ENCODE data around the gene ZFAND6.
"Not testable (repeated sequence)": the region's sequence is repeated elsewhere in the genome, so short reads cannot be mapped to it uniquely, and the experiment has no call there.

ZFAND6 gene

GRCh38 chr15:80151576-80151975 lies 92.1 kb downstream of the ZFAND6 start:
- no peak for DNase-seq

- DNase-seq: peak; percentile 74 to 75
Observed at GRCh38 chr15:80152180-80152895, 92.9 kb downstream of the ZFAND6 start.

DNA sequence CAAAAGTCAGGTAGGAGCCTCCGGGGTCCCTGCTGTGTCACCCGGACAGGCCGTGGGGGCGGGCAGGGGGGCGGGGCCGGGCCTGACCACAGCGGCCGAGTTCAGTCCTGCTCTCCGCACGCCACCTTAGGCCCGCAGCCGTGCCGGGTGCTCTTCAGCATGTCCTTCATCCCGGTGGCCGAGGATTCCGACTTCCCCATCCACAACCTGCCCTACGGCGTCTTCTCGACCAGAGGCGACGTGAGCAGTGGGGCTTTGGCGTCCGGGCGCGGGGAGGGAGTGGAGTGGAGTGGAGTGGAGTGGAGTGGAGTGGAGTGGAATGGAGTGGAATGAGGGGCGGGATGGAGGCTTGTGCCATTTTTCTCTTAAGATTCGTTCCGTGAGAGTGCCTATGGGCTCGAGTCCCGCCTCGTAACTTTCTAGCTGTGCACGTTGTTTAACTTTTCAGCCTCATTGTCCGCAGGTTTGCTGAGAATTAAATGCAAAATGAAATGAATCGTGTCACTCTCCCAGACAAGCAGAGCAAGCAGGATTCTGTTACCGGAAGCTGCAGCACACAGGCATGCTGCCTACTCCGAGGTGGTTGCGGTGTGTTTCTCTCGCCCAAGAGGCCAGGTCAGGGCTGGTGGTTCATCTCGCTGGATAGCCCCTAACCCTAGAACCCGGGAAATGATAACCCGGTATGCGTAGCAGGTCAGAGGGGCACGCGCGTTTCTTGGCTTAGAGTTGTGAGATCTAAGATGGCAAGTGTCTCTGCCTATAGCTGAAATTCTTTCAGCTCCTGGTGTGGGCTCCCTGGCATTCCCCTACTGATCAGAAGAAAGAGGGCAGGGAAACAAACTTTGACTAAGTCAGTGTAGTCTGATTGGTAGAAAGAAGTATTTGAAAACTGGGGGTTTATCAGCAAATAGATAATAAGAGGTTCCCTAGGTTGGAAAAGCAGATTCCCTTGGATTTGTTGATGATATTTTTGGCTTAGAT lies 93.7 kb downstream of the ZFAND6 start, which contains the start of gene FAH:
Gene FAH (plus strand): TSS at position 104 of the 981 bp plus-strand sequence. CDS start 56 bp downstream, at position 160.
- DNase-seq: peak; percentile 56 to 58

- peak in 1 of 2 experiments; percentile 25 for DNase-seq
Observed at GRCh38 chr15:80153900-80154299, 94.4 kb downstream of the ZFAND6 start.

GRCh38 chr15:80154336-80154735 lies 94.9 kb downstream of the ZFAND6 start:
- DNase-seq: no peak

- DNase-seq: no peak
Observed at GRCh38 chr15:80155001-80155377, 95.5 kb downstream of the ZFAND6 start.

GRCh38 chr15:80155378-80156175 lies 96.1 kb downstream of the ZFAND6 start:
- DNase-seq: not testable (repeated sequence)

DNA sequence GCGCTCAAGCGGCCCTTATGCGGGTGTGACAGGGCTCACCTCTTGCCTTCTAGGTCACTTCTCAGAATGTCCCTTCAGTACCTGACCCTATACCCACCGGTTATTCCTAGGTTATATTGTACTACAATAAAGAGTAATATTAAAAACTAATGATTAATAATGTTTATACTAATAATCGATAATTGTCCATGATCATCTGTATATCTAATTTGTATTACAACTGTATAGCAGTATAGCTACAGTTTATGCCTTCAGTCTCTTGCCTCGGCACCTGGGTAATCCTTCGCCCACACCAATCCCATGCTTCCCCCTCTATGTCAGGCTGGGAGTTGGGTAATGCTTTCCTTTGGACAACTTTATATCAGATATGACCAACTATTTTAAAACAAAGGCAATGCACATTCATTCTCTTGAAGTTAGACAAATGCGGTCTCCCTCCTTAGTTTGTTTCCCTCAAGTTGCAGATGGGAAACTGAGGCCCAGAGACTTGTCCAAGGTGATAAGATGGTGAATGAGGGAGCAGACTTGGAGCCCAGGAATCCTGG lies 96.8 kb downstream of the ZFAND6 start:
- DNase-seq: no peak

- DNase-seq: no peak
Observed at GRCh38 chr15:80157215-80157614, 97.7 kb downstream of the ZFAND6 start.

GRCh38 chr15:80159301-80159700 lies 99.8 kb downstream of the ZFAND6 start:
- no peak for DNase-seq

DNA sequence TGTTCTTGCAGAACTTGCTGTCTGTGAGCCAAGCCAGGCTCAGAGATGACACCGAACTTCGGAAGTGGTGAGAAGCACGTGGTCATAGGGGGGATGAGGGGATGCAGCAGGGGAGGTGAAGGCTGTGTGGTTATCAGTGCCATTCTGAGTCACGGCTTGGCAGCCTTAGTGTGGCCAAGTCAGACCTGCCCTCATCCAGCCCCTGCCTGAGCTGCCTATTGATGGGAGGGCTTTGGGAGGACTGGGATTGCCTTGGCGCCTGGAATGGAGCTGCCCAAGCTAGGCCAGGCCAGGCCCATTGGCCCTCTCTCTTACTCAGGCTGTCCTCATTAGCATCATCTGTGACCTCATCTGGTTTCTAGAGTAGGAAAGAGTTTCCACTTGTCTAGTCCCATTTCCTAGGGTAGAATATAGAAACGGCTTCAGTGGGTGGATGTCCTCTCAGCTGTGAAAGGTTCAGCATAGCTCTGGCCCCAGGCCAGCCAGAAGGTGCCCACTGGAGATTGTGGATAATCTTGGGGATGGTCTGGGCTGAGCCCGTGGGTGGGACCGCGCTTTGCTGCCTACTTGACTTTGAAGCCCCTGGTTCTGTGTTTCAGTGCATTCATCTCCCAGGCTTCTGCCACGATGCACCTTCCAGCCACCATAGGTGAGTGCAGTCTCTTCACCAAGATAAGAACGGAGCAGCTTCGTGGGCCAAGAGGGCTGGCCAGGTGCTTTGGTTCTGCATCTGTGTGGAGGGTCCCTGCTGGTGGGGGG lies 100.5 kb downstream of the ZFAND6 start:
- DNase-seq: no peak

DNA sequence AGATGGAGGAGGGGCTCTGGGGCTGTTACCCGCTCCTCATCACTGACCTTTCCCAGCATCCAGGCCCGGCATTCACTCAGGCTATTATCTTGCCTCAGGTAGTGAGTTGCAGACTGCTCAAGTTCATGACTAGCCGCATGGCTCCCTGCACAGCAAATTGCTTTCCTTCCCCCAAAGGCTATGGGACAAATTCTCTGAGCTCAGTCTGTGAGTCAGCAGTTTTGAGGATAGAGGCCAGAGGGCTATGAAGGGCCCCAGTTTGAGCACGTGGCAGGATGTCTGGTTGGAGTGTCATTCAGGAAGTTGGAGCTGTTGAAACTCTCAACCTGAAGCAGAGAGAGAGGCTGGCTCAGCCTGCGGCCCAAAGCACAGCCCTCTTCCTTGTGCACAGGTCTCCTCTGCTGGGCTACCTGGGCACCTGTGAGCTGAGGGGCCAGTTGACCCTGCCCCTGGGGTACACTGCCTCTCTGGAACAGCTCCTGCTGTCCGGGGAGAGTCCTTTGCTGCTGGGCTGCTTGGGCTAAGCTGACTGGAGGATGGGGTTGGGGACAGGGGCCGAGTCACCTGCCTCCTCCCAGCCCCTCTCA lies 101.2 kb downstream of the ZFAND6 start:
- DNase-seq: peak; percentile 97

DNA sequence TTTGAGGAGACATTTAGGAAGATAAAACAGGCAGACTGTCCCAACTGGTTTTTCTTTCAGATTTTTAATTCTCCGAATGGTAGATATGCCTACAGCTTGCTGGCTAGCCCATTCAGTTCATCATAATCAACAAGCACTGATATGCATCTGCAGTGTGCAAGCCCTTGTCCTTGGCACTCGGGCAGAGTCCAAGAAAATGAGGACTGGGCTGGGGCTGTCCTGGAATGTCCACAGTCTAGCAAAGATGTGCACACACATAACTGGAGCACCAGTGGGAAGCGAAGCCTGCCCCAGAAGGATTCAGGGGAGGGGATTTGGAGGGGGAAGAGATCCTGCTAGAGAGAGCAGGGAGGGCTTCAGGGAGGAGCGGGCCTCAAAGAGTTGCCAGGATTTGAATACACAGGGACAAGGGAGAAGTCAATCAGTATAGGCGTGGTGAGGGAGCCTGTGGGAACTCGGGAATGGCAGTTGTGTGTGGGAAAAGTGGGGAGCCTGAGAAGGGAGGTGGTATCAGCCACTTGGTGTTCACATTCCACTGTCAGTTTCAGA lies 102.1 kb downstream of the ZFAND6 start:
- DNase-seq: no peak

GRCh38 chr15:80162059-80162554 lies 102.6 kb downstream of the ZFAND6 start:
- DNase-seq: peak in 1 of 2 experiments; percentile 16

DNA sequence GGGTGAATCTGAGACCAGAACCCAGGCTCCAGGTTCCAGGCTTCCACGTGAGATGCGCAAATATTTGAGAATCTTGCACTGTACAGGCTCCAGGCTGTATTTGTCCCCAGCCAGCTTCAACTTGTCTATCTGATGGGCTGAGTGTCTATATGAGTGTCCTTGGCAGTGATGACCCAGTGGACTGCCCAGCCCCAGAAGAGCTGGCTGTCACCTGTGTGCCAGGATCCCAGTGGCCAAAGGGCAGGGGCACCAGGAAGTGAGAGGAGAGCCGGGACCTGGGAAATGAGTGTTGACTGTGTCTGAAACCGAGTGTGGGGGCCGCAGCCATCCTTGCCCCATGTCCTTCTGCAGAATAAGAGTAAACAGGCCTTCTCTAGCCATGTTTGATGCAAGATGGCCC lies 103.7 kb downstream of the ZFAND6 start:
- DNase-seq: no peak

DNA sequence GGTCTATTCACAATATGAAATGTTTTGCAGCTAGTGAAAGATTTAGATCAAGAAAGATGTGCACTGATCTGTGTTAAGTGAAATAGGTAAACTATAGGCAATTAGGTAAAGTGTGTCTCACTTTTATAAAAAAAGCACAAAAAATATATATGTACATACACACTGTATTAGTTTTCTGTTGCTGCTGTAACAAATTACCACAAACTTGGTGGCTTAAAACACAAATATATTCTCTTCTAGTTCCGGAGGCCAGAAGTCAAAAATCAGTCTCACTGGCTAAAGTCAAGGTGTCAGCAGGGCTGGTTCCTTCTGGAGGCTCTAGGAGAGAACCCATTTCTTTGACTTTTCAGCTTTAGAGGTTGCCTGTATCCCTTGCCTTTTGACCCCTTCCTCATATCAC lies 104.4 kb downstream of the ZFAND6 start:
- DNase-seq: no peak

DNA sequence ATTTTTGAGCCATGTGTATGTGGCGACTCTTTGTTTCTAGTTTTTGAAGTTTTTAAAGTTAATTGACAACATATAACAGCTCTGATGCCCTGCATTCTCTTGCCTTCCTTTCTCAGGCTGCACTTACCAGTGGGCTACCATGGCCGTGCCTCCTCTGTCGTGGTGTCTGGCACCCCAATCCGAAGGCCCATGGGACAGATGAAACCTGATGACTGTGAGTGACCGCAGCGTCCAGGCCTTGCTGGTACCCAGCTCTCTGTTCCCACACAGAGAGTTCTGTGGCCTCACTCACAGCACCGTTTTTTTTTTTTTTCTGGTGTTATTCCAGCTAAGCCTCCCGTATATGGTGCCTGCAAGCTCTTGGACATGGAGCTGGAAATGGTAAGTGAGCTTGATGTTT lies 108.5 kb downstream of the ZFAND6 start:
- no peak for DNase-seq

DNA sequence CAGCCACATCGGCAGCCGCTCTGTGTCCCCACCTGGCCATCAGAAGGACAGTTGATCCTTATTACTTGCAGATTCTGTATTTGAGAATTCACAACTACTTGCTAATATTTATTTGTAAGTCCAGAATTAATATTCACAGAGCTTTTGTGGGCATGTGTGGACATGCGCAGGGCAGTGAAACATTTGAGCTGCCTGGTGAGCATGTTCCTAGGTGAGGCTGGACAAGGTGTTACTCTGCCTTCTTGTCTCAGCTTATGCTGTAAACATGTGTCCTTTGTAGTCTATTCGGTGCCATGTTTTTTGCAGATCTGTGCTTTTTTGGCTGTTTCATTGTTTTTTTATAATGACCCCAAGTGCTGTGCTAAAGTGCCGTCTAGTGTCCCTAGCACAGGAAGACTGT lies 108.9 kb downstream of the ZFAND6 start:
- DNase-seq: no peak

DNA sequence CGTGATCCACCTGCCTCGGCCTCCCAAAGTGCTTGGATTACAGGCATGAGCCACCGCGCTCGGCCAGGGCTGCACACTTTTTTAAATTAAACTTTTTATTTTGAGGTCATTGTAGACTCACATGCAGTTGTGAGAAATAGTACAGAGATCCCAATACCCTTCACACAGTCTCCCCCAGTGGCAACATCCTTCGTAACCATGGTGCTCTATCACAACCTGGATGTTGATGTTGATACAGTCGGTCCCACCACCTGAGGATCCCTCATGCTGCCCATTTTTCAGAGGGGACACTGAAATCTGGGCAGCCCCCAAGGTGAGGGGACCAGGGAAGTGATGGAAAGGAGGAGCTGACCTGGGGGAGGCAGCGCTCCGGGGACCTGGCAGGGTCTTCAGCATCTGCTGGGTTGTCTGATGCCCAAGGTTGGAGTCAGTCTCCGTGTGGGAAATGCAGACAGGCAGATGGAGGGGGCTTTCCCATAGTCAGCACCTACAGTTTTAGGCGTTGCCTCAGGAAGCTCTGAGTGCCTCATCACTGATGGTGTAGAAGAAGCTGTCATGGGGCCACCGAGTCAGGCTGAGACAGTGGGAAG lies 110.4 kb downstream of the ZFAND6 start:
- no peak for DNase-seq

GRCh38 chr15:80170596-80170995 lies 111.1 kb downstream of the ZFAND6 start:
- DNase-seq: no peak

DNA sequence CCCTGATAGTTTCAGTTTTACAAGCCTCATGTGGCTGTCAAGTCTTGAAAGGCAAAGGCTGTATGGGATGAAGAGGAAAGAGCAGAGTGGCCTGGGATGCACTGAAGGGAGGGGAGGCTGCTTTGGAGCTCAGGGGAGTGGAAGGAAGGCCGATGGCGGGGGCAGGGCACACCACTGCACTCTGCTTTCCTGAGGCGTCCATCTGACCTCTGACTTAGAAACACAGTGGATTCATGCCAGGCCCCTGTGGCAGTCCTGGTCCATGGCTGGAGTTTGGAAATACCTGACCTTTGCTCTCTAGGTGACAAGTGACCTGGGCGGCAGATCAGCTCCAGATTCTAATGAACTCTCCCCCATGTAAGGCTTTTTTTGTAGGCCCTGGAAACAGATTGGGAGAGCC lies 112.3 kb downstream of the ZFAND6 start:
- no peak for DNase-seq
